NCI-H2227 (cell line): ENCODE data around the gene TBL2.
A peak's percentile ranks its signal among the peaks of the same experiment; 100 is the strongest.
"Not testable (repeated sequence)": the region's sequence is repeated elsewhere in the genome, so short reads cannot be mapped to it uniquely, and the experiment has no call there.

ENCODE experiments used
- DNase-seq: peaks from one replicate; lab custom pipeline; 2025; ENCODE audit not compliant: unreplicated experiment; lab: John Stamatoyannopoulos, UW

Gene TBL2

DNA sequence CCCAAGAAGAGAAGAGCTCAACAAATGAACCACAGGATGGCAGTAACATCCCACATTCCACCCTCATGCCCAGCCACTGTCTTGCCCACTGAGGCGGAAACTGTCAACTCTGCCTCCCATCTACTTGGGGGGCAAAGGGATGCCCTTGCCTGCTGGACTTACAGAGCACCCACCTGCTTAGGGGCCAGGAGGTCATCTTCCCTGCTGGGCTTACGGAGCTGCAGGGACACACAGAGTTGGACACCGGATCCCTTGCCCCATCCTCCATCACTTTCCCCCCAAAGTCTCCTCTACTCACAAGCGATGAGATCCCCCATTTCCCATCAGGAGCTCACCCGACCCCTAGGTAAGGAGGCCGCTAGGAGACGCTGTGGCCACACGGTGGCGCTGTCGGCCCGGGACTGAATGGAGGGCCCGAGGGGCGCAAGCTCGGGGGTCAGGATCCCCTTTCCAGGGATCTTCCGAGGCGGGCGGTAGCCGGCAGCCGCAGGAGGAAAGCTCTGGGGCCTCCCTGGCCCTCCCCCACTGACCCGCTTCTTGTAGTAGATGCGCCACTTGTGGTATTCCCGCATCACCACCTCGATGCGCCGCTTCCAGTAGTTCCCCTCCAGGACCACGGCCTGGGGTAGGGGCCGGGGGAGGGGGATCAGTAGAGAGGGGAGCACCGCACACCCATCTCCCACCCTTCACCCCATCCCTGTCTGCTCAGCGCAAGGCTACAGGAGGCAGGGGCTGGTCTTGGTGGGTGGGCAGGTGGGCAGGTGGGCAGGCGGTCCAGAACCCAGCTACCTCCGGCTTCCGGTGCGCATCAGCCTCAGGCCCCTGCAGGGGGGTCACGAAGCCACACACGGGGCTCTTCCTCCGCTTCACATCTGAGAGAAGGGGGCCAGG, 28.7 kb upstream of the TBL2 start:
- DNase-seq, result peak; percentile 88

DNA sequence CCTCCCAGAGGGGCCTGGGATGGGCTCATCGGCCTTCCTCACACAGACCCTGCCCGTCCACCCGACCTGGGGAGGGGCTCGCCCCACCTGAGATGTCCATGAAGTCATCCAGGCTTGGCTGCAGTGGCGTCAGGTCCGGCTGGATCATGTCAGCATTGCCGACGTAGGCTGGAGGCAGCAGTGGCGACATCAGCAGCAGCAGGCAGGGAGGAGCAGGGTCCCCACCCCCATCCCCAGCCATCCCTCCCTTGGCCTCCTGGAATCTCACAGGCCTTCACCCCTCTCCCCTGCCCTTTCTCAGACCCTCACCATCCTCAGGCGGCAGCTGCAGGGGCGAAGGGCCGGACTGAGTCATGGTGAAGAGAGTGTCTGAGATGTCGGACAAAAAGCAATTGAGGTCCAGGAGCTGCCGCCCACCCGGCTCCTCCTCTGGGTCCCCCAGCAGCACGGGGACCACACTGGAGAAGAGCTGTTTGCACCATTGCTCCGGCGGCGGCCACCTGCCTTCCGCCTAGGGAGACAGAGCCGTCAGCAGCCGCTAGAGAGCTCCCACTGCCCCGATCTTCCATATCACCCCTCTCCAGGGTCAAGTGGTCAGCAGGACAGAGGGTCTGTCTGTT, 27.3 kb upstream of the TBL2 start:
- no peak for DNase-seq

GRCh38 chr7:73602721-73603651, 24.6 kb upstream of the TBL2 start:
- no peak for DNase-seq

DNA sequence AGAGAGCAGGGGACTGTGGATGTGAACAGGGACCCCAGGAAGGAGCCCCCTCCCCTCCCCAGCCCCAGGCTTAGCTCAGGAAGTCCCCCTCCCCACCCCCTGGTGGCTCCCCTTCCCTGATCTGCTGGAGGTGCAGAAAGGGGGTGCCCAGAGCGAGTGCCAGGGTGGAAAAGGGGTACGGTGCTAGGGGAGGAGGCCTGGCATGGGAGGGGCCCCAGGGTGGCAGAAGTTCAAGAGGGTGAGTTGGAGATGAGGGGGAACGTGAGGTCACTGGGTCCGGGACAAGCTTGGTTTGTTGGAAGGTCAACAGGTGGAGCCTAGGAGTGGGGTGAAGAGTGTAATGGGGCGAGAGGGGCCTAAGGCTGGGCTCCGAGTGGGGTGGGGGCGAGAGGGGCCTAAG, 21.5 kb upstream of the TBL2 start:
- no peak for DNase-seq

DNA sequence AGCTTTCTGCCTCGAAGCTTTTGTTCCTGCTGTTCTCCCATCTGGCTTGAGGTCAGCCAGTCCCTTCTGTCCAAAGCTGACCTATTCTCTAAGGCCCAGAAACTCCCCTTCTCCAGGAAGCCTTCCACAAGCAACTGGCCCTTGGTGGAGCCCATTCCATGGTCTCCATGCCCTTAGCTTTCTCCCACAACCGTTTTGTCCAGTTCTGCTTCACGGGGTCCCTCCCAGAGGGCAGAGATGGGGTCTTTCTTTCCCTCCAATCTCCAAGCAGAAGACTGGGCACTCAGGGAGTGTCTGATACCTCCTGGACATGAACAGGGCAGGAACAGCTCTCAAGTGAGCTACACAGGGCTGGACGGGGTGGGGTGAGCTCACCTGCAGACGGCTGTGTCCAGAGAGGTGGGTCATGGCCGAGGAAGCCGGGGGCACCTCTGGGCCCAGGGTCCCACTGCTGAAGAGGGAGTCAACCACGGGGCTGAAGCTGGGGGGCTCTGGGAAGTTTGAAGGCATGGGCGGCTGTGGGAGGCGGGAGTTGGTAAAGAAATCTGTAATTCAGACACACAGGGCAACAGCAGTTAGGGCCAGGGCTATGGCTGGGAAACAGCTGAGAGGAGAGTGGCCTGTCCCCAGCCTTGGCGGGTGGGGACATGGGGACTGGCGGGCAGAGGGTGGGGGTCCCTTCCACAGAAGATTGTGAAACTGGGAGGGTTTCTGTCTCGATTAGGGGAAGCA, 20.9 kb upstream of the TBL2 start:
- DNase-seq, result no peak

DNA sequence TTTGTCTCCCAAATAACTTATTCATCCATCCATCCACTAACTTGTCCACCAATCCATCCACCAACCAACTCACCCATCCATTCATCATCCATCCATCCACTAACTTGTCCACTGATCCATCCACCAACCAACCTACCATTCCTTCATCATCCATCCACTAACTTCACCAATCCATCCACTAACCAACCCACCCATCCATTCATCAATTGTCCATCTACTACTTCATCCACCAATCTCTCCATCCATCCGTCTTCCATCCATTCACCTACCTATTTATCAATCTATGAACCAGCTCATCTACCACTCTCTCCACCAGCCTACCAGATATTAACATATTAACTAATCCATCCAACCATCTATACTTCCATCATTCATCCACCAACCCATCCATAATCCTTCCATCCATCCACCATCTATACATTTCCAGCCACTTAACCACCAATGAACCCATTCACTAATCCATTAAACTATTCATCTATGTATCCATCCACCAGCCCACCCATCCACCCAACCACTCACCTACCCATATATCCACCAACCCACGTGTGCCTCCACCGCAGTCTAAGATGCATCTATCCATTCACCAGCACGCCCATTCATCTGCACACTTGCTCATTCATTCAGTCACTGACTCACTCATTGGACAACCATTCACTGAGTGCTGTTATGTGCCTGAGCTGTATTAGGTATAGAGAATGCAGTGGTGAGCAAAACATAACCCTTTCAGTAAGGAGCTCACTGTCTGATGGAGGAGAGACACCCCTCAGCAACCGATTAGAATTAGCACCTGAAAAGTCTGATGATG, 19.8 kb upstream of the TBL2 start:
- no peak for DNase-seq

GRCh38 chr7:73596191-73597065, 18.0 kb upstream of the TBL2 start:
- no peak for DNase-seq

- no peak for DNase-seq
Observed at GRCh38 chr7:73595358-73595757, 17.0 kb upstream of the TBL2 start.

DNA sequence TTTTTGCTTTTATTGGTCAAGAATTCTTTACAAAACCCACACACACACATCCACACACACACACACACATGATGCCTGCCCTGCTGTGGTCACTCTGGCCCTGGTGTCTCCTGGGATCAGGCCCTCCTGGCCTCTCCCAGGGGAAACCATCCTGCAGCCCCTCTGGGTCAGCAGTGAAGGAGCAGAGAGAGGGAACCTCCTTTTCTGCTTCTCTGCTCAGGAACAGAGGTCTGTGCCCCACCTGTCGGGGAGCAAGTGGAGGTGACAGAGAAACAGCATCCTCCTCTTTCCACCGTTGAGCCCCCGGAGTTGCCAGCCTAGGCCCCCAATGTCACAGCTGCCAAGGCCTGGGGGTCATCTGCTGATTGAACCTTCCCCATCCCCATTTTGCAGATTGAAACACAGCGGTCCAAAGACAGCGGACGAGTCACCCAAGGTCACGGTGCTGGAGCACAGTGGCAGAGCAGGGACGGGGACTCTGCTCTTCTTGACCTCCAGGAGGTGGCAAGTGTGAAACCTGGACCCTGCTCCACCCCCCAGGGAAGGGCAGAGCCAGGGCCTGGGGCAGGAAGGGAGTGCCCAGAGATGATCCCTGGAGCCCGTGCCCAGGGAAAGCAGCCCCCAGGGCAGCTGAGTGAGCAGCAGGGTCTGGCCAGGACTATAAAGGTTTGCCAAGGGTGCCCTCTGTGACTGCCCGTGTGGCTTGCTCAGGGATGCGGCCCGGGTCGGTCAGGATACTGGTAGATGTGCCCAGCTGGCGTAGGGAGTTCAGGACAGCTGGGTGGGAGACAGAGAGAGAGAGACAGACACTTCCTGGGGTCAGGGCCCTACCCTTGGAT, 15.0 kb upstream of the TBL2 start:
- no peak for DNase-seq

DNA sequence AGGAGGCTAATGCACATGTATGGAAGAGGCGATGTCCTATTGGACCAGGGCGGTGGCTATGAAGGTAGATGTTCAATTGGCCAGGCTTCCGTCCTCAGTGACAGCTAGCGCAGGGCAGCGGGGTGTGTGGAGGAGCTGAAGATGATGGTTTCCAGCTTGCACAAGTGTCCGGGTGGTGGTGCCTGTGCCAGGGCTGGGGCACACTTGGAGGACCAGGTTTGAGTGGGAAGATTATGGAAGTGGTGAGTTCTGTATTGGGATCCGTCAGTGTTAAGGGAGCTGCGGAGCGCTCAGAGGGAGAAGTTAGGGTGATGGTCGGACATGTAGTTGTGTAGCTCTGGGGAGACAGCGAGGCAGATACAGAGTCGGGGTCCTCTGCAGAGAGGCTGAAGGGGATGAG, 8.5 kb upstream of the TBL2 start:
- no peak for DNase-seq

DNA sequence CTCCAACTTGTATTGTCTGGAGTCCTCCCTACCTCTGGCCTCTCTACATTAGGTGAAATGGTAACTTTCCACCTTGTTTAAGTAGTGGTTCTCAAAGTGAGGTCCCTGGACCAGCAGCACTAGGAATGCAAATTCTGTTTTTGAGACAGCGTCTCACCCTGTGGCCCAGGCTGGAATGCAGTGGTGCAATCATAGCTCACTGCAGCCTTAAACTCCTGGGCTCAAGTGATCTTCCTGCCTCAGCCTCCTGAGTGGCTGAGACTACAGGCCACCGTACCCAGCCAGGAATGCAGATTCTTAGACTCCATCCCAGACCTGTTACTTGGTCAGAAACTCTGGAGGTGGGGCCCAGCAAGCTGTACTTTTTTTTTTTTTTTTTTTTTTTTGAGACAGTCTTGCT, 6.8 kb upstream of the TBL2 start:
- no peak for DNase-seq

- DNase-seq, result no peak
Observed at GRCh38 chr7:73582664-73583202, 4.4 kb upstream of the TBL2 start.

- DNase-seq, result not testable (repeated sequence)
Observed at GRCh38 chr7:73581006-73581405, 2.6 kb upstream of the TBL2 start.

DNA sequence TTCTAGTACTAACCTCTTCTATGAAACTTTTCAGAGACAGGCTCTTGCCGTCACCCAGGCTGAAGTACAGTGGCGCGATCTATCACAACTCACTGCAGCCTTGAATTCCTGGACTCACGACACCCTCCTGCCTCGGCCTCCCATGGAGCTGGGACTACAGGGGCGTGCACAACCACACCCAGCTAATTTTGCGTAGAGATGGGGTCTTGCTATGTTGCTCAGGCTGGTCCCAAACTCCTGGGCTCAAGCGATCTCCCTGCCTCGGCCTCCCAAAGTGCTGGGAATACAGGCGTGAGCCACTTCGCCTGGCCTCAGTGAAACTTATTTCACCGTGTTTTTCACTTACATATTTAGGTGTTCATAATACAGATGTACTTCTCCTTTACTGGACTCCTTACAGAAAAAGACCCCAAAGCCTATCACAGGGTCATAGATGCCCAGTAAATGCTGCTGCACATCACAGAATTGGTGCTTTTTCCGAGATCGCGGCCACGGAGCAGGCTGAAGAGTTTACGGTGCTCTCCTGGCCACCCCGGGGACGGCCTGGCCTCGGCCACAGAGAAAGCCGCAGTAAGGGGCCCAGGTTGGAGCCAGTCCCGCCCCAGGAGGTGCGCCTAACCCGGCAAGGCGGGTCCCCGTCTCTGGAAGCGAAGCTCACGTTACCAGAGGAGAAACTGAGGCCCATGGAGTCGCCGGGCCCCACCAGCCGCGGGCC, 595 bp downstream of the TBL2 start:
- DNase-seq, result no peak

DNA sequence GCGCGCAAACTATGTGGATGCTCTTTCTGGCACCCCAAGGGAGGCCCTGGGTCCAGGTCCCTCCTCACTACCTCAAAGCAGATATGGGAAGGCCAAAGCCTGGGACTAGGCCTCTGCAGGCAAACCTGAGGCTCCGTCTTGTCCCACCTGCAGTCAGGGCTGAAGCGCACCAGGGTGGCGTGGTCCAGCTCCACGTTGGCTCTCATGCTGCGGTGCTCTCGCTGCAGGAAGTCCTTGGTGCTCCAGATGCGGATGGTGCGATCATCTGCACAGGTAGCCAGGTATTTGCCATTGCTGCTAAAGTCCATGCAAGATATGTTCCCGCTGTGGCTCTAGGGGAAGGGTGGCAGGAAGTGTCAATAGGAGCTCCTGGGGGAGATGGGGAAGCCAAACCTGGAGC, 4.6 kb downstream of the TBL2 start:
- DNase-seq, result no peak

DNA sequence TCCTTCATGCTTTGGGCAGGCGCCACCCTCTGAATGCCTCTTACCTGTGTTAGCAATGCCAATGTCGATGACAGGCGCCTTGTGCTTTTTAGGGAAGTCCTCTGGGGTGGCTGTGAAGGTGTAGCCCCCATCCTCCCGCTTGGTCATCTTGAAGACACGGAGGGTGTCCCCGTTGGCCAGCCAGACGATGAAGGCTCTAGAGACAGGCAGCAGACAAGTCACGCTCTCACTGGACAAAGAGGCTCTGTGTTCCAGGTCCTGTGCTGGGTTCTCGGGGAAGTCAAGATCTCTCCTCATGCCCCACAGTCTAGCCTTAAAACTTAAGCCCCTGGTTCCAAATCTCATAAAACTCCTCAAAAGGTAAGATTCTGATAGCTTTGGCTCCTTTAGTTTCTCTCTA, 5.1 kb downstream of the TBL2 start:
- DNase-seq, result no peak

- DNase-seq, result no peak
Observed at GRCh38 chr7:73572767-73573186, 5.6 kb downstream of the TBL2 start.
